ENCODE data around the gene UNC50.
A peak's percentile ranks its signal among the peaks of the same experiment; 100 is the strongest.

The UNC50 gene

GRCh38 chr2:98608116-98608961 lies at the start of gene UNC50, which contains the start of gene COA5:
Gene UNC50, plus strand, starts transcription at chr2:98608589. Its CDS starts 1,171 bp downstream, at chr2:98609760.
Gene COA5, minus strand, starts transcription at chr2:98608512. Its CDS starts 107 bp downstream, at chr2:98608405.
- Mint-ChIP-seq H3K27ac (peak within 1 kb of the TSS; percentile 98), H3K27me3 (no peaks in the 10 kb centered on the region), H3K4me1 (peaks cover 64% of the 10 kb centered on the region), H3K9me3 (no peaks in the 10 kb centered on the region), H3K4me3 (peak within 1 kb of the TSS; percentile 89 to 92)
- ATAC-seq = peak; percentile 96
- peak; percentile 91 to 95 for DNase-seq

DNA sequence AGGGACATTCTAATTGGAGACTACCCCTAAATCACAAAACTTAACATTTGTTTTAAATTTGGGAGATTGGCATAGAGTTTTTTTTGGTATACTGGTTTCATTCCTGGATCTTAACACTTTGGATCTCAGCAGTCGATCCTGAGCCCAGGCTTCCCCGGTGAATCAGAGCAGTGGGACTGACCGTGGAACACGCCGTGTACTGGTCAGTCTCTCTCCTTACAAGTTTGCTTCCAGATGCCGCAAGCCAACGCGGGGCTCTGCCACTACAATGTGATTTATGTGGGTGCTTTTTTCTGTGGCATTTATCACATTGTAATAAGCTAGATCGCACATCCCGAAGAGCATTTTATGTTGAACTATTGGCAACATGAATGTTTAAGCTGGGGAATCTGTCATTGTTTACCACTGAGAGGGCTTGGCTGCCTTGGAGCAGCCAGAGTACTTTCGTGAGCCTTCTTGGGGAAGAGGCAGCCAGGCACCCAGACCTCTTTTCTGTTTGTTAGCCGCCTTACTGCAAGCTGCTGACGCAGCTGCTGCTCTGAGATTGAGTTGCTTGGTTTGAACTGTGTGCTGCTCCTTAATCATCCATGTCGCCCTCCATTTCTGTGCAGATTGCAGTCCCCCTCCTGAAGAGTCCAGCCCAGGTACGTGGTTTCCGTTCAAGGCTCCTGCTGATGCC lies 49.4 kb upstream of the UNC50 start:
- Mint-ChIP-seq H3K27me3 (no peaks in the 10 kb centered on the region), H3K9me3 (no peaks in the 10 kb centered on the region), H3K4me1 (peaks cover 41% of the 10 kb centered on the region), H3K4me3 (no peak overlapping the region), H3K27ac (peak overlapping the region in 1 of 2 donors; percentile 38)
- no peak for DNase-seq
- no peak for ATAC-seq

DNA sequence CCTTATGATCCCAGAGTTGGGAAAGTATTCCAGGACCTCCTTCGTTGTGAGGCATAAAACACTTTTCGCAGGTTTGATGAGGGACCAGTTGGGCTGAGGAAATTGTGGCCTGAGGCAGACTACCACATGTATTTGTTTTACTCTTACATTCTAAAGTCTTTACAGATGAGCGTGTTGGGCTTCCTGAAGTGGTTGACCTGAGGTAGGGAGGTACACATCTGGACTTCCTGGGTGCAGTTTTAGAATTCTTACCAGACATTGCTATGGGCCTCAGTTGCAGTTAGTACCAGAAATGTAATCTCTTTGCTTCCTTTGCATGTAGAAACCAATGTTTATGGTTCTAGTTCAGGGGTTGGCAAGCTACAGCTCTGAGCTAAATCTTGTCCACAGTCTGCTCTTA lies 48.8 kb upstream of the UNC50 start:
- no peaks in the 10 kb centered on the region for H3K27me3 Mint-ChIP-seq
- no peaks in the 10 kb centered on the region for H3K9me3 Mint-ChIP-seq
- H3K27ac Mint-ChIP-seq = peak overlapping the region in 1 of 2 donors; percentile 38

DNA sequence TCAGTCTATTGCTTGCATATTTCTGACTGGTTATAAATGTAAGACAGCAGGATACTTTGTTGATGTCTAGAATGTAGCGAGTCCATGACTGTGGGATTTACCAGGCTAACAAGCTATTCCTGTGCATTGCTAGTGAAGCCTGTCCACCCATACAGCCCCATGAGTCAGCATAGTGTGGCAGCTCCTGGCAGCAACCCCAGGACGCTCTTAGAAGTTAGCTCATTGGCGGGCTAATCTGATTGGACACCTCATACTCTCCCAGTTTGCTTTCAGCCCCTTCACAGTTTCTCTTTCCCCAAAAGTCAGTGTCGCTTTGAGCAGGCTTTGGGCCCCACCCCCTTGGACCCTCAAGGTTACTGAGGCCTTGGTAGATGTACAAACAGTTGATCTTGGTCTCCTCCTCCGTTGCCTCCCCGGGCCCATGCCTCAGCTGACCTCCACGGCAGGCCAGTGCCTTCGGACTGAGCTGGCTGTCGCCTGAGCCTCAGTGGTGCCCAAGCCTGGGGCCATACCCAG lies 48.1 kb upstream of the UNC50 start:
- ATAC-seq = no peak
- H3K4me3 Mint-ChIP-seq = no peak overlapping the region

More for the DNA sequence above, 48.8 kb upstream of the UNC50 start:
- ATAC-seq (peak; percentile 42), DNase-seq (no peak)
- Mint-ChIP-seq H3K4me3 (no peak overlapping the region), H3K4me1 (peaks cover 41% of the 10 kb centered on the region)

DNA sequence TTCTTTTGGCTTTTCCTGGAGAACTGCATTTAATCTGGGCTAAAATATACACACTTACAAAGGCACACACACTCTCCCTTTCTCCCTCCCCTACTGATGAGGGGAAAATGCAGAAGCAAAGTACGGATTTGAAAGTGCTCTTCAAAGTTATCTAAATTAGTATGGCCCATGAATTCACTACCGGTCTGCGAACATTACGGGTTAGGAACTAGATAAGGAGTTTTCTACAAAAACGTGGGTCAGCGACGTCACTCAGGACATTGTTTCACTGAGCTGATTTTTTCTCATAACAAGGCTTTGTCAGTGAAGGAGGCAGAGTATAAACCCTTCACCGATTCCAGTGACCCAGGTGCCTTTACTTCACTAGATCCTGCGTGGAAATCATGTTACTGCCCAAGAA lies 47.4 kb upstream of the UNC50 start:
- H3K4me3 Mint-ChIP-seq = no peak overlapping the region
- ATAC-seq (no peak), DNase-seq (no peak)
- H3K4me1 Mint-ChIP-seq = peaks cover 36% of the 10 kb centered on the region
- no peaks in the 10 kb centered on the region for H3K9me3 Mint-ChIP-seq
- H3K27ac Mint-ChIP-seq = peak overlapping the region in 1 of 2 donors; percentile 27
- H3K27me3 Mint-ChIP-seq = no peaks in the 10 kb centered on the region

More for the DNA sequence above, 48.1 kb upstream of the UNC50 start:
- H3K27me3 Mint-ChIP-seq = no peaks in the 10 kb centered on the region
- H3K4me1 Mint-ChIP-seq = peaks cover 40% of the 10 kb centered on the region
- H3K27ac Mint-ChIP-seq = peak overlapping the region in 1 of 2 donors; percentile 7
- H3K9me3 Mint-ChIP-seq = no peaks in the 10 kb centered on the region
- no peak for DNase-seq

GRCh38 chr2:98561902-98562695 lies 46.3 kb upstream of the UNC50 start:
- ATAC-seq (no peak), DNase-seq (no peak)
- H3K27me3 Mint-ChIP-seq = no peaks in the 10 kb centered on the region
- H3K4me3 Mint-ChIP-seq = no peak overlapping the region
- no peaks in the 10 kb centered on the region for H3K9me3 Mint-ChIP-seq
- H3K27ac Mint-ChIP-seq = no peak overlapping the region
- H3K4me1 Mint-ChIP-seq = peaks cover 27% of the 10 kb centered on the region

DNA sequence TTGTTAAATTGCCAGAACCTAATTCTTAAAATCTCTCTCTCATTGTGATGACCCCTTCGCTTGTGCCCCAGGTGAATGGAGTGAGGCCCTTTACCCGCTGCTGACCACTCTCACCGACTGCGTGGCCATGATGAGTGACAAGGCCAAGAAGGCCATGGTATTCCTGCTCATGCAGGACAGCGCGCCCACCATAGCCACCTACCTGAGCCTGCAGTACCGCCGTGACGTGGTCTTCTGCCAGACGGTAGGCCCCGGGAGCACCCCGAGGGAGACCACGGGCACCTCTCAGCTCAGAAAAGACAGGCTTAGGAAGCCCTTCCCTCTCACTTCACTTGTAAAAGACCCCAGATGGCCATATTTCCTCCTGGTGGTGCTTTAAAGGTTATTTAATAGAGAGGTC lies 45.0 kb upstream of the UNC50 start:
- peak overlapping the region in 1 of 2 donors; percentile 7 for H3K27ac Mint-ChIP-seq
- no peak overlapping the region for H3K4me3 Mint-ChIP-seq
- peaks cover 18% of the 10 kb centered on the region for H3K4me1 Mint-ChIP-seq
- no peaks in the 10 kb centered on the region for H3K27me3 Mint-ChIP-seq
- DNase-seq = no peak
- no peaks in the 10 kb centered on the region for H3K9me3 Mint-ChIP-seq
- no peak for ATAC-seq

GRCh38 chr2:98564541-98565132 lies 43.8 kb upstream of the UNC50 start:
- ATAC-seq (no peak), DNase-seq (no peak)
- Mint-ChIP-seq H3K9me3 (no peaks in the 10 kb centered on the region), H3K27me3 (no peaks in the 10 kb centered on the region), H3K4me1 (peaks cover 10% of the 10 kb centered on the region), H3K27ac (no peak overlapping the region), H3K4me3 (no peak overlapping the region)

DNA sequence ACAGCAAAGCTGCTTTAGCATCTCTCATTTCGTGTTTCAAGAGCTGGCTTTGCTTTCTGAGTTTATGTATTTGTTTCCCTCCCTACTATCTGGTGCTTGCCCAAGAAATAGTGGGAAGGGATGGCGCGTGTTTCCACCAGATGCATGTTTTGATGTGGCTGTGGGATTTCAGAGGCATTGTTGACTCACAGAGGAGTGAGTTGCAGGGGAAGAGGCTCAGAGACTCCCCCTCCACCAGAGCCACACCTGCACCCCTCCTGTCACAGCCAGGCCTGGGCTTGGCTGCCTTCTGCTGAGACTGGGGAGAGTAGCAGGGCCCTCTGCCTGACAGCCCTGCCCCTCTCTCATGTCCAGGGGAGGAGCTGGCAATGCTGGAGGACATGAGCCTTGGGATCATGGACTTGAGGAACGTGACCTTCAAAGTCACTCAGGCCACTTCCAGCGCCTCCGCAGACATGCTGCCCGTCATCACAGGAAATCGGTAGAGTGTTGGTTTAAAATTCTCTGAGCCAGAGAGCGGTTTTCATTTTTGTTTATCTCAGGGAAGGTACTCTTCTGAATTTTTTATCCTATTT lies 43.0 kb upstream of the UNC50 start:
- no peaks in the 10 kb centered on the region for H3K27me3 Mint-ChIP-seq
- no peaks in the 10 kb centered on the region for H3K9me3 Mint-ChIP-seq
- peak overlapping the region in 1 of 2 donors; percentile 25 for H3K27ac Mint-ChIP-seq
- H3K4me3 Mint-ChIP-seq = no peak overlapping the region
- peaks cover 13% of the 10 kb centered on the region for H3K4me1 Mint-ChIP-seq
- ATAC-seq (no peak), DNase-seq (no peak)

DNA sequence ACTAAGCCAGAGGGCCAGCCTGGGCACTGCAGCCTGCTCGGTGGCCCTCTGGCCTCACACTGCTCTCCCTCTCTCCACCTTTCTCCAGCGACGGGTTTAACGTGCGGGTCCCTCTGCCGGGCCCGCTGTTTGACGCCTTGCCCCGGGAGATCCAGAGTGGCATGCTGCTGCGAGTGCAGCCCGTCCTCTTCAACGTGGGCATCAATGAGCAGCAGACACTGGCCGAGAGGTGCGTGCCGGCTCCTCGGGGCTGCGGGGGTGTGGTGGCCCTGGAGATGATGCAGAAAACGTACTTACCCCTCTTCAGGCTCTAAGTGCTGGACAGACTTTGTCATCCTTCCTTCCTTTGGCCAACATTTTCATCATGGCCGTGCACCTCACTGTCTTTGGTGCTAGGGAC lies 42.4 kb upstream of the UNC50 start:
- no peaks in the 10 kb centered on the region for H3K9me3 Mint-ChIP-seq
- DNase-seq (no peak), ATAC-seq (no peak)
- no peaks in the 10 kb centered on the region for H3K27me3 Mint-ChIP-seq
- H3K27ac Mint-ChIP-seq = peak overlapping the region in 1 of 2 donors; percentile 33
- peaks cover 13% of the 10 kb centered on the region for H3K4me1 Mint-ChIP-seq
- H3K4me3 Mint-ChIP-seq = no peak overlapping the region

GRCh38 chr2:98568161-98568956 lies 40.0 kb upstream of the UNC50 start:
- peaks cover 13% of the 10 kb centered on the region for H3K4me1 Mint-ChIP-seq
- H3K27me3 Mint-ChIP-seq = no peaks in the 10 kb centered on the region
- DNase-seq (no peak), ATAC-seq (no peak)
- no peaks in the 10 kb centered on the region for H3K9me3 Mint-ChIP-seq
- peak overlapping the region in 1 of 2 donors; percentile 8 for H3K27ac Mint-ChIP-seq
- no peak overlapping the region for H3K4me3 Mint-ChIP-seq

- H3K4me1 Mint-ChIP-seq = peaks cover 13% of the 10 kb centered on the region
- ATAC-seq (peak; percentile 77), DNase-seq (peak; percentile 60 to 64)
- no peaks in the 10 kb centered on the region for H3K9me3 Mint-ChIP-seq
- peak overlapping the region; percentile 61 to 74 for H3K27ac Mint-ChIP-seq
- H3K4me3 Mint-ChIP-seq = no peak overlapping the region
- no peaks in the 10 kb centered on the region for H3K27me3 Mint-ChIP-seq
Measured at GRCh38 chr2:98569197-98569793, 39.1 kb upstream of the UNC50 start.

GRCh38 chr2:98569915-98570314 lies 38.5 kb upstream of the UNC50 start:
- peaks cover 13% of the 10 kb centered on the region for H3K4me1 Mint-ChIP-seq
- DNase-seq (no peak), ATAC-seq (no peak)
- no peak overlapping the region for H3K4me3 Mint-ChIP-seq
- H3K27me3 Mint-ChIP-seq = no peaks in the 10 kb centered on the region
- peak overlapping the region; percentile 61 to 74 for H3K27ac Mint-ChIP-seq
- no peaks in the 10 kb centered on the region for H3K9me3 Mint-ChIP-seq

DNA sequence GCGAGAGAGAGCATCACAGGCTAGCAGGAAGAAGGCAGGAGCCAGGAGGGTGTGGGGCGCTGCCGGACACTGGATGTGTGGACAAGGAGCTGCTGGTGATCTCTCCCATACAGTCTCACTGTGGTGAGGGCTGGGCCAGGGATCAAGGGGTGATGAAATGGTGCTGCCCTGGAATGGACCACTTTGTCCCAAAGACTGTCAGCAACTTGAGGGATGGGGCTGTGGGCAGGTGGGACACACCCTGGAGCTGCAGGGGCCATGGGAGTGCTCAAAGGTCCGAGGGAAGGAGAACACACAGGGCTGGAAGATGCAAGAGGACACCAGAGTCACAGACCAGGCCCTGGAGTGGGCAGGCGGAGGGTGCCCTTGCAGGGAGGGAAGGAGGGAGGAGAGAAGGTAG lies 38.0 kb upstream of the UNC50 start:
- no peak overlapping the region for H3K4me3 Mint-ChIP-seq
- DNase-seq (no peak), ATAC-seq (no peak)
- no peaks in the 10 kb centered on the region for H3K27me3 Mint-ChIP-seq
- no peaks in the 10 kb centered on the region for H3K9me3 Mint-ChIP-seq
- peaks cover 9% of the 10 kb centered on the region for H3K4me1 Mint-ChIP-seq
- peak overlapping the region; percentile 69 to 77 for H3K27ac Mint-ChIP-seq
